Islet precursor cell (in vitro differentiated cells): ENCODE measurements around the gene GSG1L.

Source experiments
- DNase-seq: peaks from one replicate; pipeline ENCODE4 v3.0.0-alpha.2; 2018

GSG1L gene

GRCh38 chr16:27840311-27841060, 223.0 kb downstream of the GSG1L start:
- peak; percentile 54 for DNase-seq

DNA sequence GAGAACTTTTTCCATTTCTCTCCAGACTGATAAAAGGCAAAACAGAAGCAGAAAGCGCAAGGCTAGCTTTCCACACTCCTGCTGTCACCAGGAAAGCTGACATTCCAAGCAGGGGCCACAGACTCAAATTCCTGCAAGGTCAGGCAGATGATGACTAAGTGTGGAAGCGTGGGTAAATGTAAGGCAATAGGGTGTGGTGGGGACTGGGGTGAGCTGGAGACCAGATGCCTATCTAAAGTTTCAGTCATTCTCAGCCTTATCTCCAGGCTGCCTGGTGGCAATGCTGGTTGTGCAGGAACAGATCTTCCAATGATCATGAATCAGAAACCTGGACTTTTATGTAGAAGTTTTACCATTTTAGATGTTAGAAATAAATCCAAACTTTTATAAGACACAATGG, 224.1 kb downstream of the GSG1L start:
- DNase-seq, result peak; percentile 88

DNA sequence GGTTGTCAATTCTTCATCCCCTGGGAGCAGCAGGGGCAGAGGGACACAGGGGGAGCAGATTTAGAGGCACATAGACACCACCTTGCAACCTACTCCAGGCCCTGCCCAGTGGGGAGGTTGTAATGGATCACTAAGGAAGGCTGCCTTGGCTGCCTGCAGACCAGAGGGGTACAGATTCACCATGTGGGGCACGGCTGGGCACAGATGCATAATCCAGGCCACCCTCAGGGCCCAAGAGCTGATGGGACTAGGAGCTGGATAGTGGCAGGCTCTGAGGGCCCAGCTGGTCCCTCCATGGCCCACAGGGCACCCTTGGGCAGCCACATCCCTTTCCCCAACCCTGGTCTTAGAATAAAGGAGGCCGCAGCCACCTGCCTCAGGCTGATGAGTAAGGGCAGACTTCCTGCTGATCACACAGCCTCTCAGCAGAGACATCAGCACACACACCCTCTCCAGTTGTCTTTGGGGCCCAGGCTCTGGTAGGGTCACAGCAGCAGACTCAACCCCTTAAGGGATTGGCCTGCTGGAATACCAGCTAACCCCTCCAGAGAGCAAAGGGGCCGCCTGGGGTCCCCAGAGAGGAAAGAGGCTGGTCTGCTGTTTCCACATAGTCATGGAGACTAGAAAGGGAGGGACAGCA, 224.9 kb downstream of the GSG1L start:
- peak; percentile 69 for DNase-seq

GRCh38 chr16:27829975-27830374, 233.5 kb downstream of the GSG1L start:
- DNase-seq, result peak; percentile 11

DNA sequence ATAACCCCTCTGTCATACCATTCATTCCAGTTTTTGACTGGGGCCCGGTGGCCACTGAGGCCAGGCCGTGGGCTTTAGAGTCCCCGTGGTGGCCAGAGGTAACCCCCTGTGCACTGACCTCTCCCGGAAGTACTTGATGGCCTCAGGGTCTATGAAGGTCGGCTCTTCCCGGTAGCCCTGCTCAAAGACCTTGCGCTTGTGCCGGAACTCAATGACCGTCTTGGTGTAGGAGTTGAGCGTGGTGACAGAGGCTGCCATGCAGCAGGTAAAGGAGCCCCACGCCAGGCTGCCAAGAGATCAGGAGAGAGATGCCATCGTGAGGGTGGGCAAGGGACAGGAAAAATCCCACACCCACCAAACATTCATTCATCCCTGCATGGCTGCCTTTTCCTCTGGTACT, 234.8 kb downstream of the GSG1L start:
- peak; percentile 25 for DNase-seq

GRCh38 chr16:27827765-27828164, 235.7 kb downstream of the GSG1L start:
- peak; percentile 12 for DNase-seq

GRCh38 chr16:27826893-27827289, 236.6 kb downstream of the GSG1L start:
- DNase-seq, result peak; percentile 21

DNA sequence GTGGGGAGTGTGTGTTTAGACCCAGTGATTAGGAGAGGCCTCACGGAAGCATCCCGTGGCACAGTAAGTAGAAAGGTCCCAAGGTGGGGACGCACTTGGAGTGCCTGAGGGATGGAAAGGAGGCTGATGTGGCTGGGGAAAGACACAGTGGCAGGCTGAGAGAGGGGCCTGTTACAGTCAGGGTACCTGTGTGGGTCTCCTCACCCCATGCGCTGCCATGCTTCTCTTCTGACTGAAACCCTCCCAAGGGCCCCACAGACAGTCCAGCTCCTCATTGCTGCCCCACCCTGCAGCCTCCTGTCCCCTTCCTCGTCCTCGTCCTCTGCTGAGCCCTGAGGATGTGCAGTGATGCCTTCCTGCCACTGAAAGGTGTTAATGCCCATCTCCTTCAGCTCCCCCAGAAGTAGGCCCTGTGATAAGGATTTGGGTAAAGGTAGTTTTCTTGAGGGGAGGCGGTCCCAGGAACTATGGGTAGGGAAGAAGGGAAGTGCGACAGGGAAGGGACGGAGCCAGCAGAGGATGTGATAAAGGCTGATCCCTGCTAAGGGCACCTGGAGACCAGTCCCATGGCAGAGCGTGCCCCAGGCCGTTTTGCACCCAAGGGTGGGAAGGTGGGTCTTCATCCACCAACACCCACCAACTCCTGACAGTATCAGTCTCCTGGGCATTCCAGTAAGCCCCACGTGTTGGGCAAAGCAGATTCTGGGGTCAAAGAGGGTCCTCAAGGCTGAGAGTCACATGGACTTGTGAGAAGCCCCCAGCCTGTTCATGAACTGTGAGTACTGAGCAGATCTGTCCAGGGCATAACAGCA, 237.2 kb downstream of the GSG1L start:
- DNase-seq, result peak; percentile 38

DNA sequence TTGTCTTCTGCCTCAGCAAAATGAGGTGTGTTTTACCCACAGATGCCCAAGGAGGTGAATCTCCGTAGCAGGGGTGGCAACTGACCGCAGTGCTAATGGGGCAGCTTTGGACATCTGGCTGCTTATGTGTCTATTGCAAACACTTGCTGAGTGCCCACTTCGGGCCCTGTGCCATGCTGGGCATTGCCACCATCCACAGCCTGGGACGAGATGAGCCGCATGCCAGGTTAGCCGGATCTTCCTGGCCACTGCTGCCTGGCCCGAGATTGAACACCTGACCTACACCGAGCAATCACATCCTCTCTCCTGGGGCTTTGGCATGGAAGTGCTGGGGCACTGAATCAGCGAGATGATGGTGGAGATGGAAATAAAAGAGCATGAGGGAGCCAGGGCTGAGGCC, 238.7 kb downstream of the GSG1L start:
- peak; percentile 23 for DNase-seq

GRCh38 chr16:27824006-27824405, 239.5 kb downstream of the GSG1L start:
- peak; percentile 35 for DNase-seq

- DNase-seq, result peak; percentile 35
These were observed 240.1 kb downstream of the GSG1L start for GRCh38 chr16:27823421-27823820.

DNA sequence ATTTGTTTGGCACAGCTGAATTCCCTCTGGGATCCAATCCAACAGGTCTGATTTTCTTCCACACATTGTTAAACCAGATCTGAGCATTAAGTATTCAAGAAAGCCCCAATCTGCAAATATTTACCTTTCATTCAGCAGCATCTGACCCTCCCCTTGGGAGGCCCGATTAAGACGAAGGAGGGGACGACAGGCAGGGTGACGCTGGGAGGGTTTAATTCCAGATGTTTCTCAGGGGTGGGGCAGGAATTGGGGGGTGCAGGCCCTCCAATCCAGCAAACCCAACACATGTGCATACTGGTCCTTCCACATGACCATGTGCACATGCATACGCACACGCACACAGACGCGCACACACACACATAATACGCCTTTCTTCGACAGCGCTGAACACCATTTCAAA, 240.5 kb downstream of the GSG1L start:
- DNase-seq, result peak; percentile 23

GRCh38 chr16:27822529-27822928, 241.0 kb downstream of the GSG1L start:
- DNase-seq, result peak; percentile 26

DNA sequence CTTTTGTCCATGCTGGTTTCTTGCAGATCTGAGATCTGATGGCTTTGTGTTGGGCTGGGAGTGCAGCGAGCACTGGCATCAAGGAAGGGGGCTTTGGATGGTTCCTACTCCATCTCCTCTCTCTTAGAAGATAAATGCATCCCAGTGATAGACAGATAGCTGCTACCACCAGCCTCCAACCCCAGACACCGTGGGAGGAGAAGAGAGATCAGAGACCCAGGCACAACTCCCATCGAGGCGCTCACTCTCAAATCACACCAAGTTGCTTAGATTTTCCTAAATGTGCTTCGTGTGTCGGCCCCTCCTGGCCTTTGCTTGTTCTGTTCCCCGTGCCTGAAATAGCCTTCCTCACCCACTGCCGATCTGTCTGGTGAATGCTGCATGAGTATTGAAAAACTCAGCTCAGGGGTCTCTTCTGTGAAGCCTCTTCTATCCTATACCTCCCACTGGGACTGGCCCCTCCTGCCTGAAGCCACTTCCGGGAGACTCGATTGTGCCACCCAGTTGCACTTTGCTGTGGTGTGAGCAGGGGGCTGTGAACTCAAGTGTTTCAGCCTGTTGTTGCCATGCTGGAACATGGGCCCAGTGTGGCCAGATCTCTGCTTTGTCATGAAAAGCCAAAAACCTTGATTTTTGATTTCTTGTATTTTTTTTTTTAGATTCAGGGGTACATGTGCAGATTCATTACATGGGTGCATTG, 242.7 kb downstream of the GSG1L start:
- DNase-seq, result peak; percentile 19

GRCh38 chr16:27819881-27820610, 243.5 kb downstream of the GSG1L start:
- peak; percentile 36 for DNase-seq

DNA sequence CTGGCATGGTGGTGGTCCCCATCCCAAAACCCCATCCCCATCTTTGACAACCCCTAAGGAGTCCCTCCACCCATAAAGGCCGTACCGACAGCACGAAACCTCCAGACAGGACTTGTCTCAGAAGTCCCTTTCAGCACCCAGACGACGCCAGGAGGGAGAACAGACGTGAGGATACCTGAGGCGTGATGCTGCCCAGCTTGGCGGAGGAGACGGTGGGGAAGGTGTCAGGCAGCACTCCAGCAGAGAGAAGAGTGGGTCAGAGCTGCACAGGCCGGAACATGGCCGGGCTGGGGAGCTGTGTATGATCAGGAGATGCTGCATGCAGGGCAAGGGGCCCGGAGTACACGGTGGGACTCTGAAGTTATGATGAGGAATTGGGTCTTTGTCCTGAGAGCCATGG, 244.2 kb downstream of the GSG1L start:
- peak; percentile 35 for DNase-seq

- no peak for DNase-seq
These were observed 245.3 kb downstream of the GSG1L start for GRCh38 chr16:27818246-27818645.

DNA sequence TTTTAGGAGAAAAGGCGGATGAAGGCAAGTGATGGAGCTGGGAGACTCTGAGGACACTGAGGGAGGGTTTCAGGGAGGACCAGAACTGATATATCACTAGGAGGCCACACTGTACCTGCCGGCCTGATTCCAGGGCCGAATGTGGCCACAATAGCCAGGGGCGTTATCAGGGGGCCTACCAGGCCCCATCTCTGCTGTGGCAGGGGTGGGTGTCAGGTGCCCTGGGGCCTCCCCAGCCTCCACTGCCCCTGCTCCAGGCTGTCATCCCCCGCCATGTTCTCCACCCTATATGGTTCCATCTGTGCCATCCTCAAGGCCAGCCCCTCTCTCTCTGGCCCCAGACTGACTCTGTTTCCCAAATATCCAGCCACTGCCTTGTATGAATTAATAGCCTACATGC, 246.5 kb downstream of the GSG1L start:
- DNase-seq, result no peak

DNA sequence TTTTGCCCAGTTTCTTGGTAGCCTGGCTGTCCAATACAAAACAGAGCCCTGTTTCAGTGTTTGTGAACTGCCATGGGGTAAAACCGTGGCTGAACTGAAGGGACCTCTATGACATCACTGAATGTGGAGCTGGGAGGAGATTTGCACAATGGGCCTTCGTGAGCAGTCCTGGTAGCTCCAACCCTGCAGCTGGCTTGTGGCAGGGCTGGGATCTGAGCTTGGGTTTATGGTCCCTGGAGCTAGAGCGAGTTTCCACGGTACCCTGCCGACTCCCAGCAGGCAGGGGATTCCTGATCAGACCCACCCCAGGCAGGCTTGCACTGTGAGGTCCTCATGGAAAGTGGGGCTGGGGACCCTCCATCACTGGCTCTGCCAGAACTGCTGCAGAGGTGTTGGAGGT, 247.0 kb downstream of the GSG1L start:
- DNase-seq, result peak; percentile 42

GRCh38 chr16:27813591-27813990, 249.9 kb downstream of the GSG1L start:
- DNase-seq, result peak; percentile 12

DNA sequence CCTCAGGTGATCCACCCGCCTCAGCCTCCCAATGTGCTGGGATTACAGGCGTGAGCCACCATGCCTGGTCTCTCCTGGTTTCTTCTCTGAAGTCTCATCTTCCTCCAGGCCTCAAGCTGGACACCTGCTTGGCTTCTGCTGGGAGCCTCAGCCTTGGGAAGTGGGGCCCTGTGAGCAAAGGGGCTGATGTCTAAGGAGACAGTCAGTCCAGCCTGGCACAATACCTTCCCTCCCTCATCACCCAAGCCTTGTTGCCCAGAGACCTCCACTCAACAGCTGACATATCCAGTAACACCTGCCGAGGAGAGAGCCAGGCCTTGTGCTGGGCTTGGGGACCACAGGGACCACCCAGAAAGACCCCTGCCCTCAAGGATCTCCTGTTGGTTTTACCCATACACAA, 251.6 kb downstream of the GSG1L start:
- peak; percentile 45 for DNase-seq

- DNase-seq, result no peak
These were observed 256.5 kb downstream of the GSG1L start for GRCh38 chr16:27806986-27807385.
